NT2/D1 (cell line): ENCODE results near the gene BTRC.
A peak's percentile ranks its signal among the peaks of the same experiment; 100 is the strongest.

Experiments
- DNase-seq: peaks from one replicate; pipeline ENCODE4 v3.0.0-alpha.2; 2011; ENCODE audit warnings: low read depth, low spot score
- H3K27me3 ChIP-seq: 2 replicates; pipeline ENCODE4 v1.6.0; 2011; ENCODE audit warnings: mild to moderate bottlenecking; ENCODE audit not compliant: insufficient read length, insufficient read depth
- H3K36me3 ChIP-seq: 2 replicates; pipeline ENCODE4 v1.6.1; 2011; ENCODE audit warnings: mild to moderate bottlenecking, low read length, mixed read lengths; ENCODE audit not compliant: insufficient read depth, insufficient read length
- H3K4me1 ChIP-seq: 2 replicates; pipeline ENCODE4 v1.5.1; 2011; ENCODE audit not compliant: insufficient read depth, insufficient read length
- H3K4me3 ChIP-seq: 2 replicates; pipeline ENCODE4 v1.5.1; 2011; ENCODE audit warnings: low read depth; ENCODE audit not compliant: insufficient read length
- H3K9ac ChIP-seq: 2 replicates; pipeline ENCODE4 v1.6.0; 2011; ENCODE audit warnings: low read depth; ENCODE audit not compliant: insufficient read length
- H3K9me3 ChIP-seq: 2 replicates; pipeline ENCODE4 v1.5.1; 2011; ENCODE audit warnings: mild to moderate bottlenecking, low read length; ENCODE audit not compliant: insufficient read depth
- SUZ12 ChIP-seq: IDR thresholded peaks from 2 replicates; pipeline ENCODE4 v1.6.1; 2011; ENCODE audit not compliant: insufficient read length, insufficient read depth; ENCODE audit errors: extremely low read depth
- YY1 ChIP-seq: IDR thresholded peaks from 2 replicates; pipeline ENCODE4 v1.6.1; 2011; ENCODE audit not compliant: insufficient read length, insufficient read depth
- ZNF274 ChIP-seq: IDR thresholded peaks from 2 replicates; pipeline ENCODE4 v1.6.1; 2011; ENCODE audit warnings: mild to moderate bottlenecking, low read depth, low read length

The BTRC gene

DNA sequence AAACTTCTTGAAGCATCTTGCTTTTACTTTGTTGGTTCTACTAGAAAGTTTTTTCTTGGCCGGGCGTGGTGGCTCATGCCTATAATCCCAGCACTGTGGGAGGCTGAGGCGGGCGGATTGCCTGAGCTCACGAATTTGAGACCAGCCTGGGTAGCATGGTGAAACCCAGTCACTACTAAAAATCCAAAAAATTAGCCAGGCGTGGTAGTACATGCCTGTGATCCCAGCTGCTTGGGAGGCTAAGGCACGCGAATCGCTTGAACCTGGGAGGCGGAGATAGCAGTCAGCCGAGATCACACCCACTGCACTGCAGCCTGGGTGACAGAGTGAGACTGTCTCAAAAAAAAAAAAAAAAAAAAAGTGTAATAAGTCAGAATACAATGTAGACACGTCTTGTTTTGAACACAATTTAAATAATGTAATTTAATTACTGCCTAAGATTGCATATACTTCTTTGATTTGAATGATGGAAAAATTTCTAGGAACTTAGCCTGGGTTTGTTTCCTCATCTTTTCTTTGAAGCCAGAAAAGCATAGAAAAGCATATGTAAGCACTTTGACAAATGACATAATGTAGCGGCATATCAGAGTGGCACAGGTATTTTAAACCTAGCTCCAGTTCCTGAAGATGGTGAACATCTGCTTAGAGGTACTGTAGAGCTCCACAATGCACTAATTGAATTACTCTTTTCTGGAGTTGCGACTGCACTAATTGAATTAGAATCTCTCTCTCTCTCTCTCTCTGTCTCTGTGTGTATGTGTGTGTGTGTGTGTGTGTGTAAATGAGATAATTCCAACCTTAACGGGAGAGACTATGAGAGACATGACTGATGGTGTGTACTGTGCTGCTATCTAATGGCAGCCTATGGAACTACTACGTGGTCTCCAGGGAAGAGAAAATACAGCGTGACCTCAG lies 87.8 kb downstream of the BTRC start:
- TF ChIP-seq SUZ12, result no peak
- TF ChIP-seq YY1, result no peak
- no peak for TF ChIP-seq ZNF274
- H3K4me3 ChIP-seq, result no peak overlapping the region
- no peaks in the 10 kb centered on the region for H3K36me3 ChIP-seq
- H3K27me3 ChIP-seq, result no peaks in the 10 kb centered on the region
- peak; percentile 47 for DNase-seq
- H3K9me3 ChIP-seq, result no peaks in the 10 kb centered on the region
- H3K9ac ChIP-seq, result no peak overlapping the region
- H3K4me1 ChIP-seq, result no peaks in the 10 kb centered on the region

GRCh38 chr10:101442456-101442800 lies 88.5 kb downstream of the BTRC start:
- Histone ChIP-seq H3K4me1 (no peaks in the 10 kb centered on the region), H3K9me3 (no peaks in the 10 kb centered on the region), H3K4me3 (no peak overlapping the region), H3K36me3 (no peaks in the 10 kb centered on the region), H3K27me3 (no peaks in the 10 kb centered on the region), H3K9ac (no peak overlapping the region)
- TF ChIP-seq YY1 (no peak), ZNF274 (no peak), SUZ12 (no peak)
- no peak for DNase-seq

GRCh38 chr10:101444058-101444898 lies 90.3 kb downstream of the BTRC start:
- DNase-seq, result no peak
- H3K9ac ChIP-seq, result no peak overlapping the region
- no peak for TF ChIP-seq YY1
- TF ChIP-seq SUZ12, result no peak
- TF ChIP-seq ZNF274, result no peak

DNA sequence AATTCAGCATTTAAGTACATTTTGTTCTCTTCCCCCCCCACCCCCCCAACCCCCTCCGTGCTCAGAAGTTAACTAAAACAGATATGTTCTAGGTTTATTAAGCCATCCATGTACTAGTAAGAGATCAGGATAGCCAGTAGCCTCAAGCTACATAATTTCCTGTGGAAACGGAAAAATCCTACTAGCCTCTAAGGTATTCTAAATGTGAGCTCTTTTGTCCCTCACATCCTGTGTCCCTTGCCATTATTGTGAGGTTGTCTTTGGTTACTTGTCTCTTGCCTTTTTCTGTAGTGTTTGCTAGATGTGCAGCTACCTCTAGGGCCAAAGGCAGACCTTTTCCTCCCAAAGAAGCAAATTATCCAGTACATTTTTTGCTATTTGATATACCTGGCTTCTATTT lies 92.1 kb downstream of the BTRC start:
- no peaks in the 10 kb centered on the region for H3K9me3 ChIP-seq
- no peaks in the 10 kb centered on the region for H3K27me3 ChIP-seq
- H3K4me3 ChIP-seq, result no peak overlapping the region
- no peak for DNase-seq
- TF ChIP-seq ZNF274 (no peak), SUZ12 (no peak), YY1 (no peak)
- no peak overlapping the region for H3K9ac ChIP-seq
- H3K4me1 ChIP-seq, result no peaks in the 10 kb centered on the region
- H3K36me3 ChIP-seq, result no peaks in the 10 kb centered on the region

More at GRCh38 chr10:101444058-101444898, 90.3 kb downstream of the BTRC start:
- H3K4me3 ChIP-seq, result no peak overlapping the region
- H3K9me3 ChIP-seq, result no peaks in the 10 kb centered on the region
- H3K4me1 ChIP-seq, result no peaks in the 10 kb centered on the region
- H3K36me3 ChIP-seq, result no peaks in the 10 kb centered on the region
- H3K27me3 ChIP-seq, result no peaks in the 10 kb centered on the region

DNA sequence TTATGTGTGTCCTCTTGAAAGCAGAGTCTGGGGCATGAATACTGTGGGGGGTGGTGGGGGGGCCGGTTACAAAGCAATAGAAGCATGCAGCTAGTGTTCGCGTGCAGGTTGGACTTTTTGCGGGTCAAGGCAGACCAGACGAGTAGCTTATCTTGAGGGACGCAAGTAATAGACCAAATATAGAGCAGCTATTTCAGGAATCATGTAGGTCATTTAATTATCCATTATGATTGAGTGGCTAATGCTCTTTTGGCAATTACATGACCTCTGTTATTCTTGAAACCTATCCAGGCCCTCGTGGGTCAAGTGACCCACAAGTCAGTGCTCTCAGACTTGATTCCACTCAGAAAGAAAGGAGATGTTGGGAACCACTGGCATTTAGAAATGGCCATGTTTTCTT lies 93.0 kb downstream of the BTRC start:
- no peaks in the 10 kb centered on the region for H3K9me3 ChIP-seq

GRCh38 chr10:101447477-101447876 lies 93.5 kb downstream of the BTRC start:
- DNase-seq, result no peak
- Histone ChIP-seq H3K9ac (no peak overlapping the region), H3K27me3 (no peaks in the 10 kb centered on the region), H3K36me3 (no peaks in the 10 kb centered on the region), H3K4me1 (no peaks in the 10 kb centered on the region), H3K4me3 (no peak overlapping the region), H3K9me3 (no peaks in the 10 kb centered on the region)
- no peak for TF ChIP-seq YY1
- no peak for TF ChIP-seq SUZ12
- TF ChIP-seq ZNF274, result no peak

More for the DNA sequence above, 93.0 kb downstream of the BTRC start:
- no peak for DNase-seq
- TF ChIP-seq SUZ12, result no peak
- no peak for TF ChIP-seq YY1
- no peak for TF ChIP-seq ZNF274
- Histone ChIP-seq H3K4me1 (no peaks in the 10 kb centered on the region), H3K36me3 (no peaks in the 10 kb centered on the region), H3K4me3 (no peak overlapping the region), H3K9ac (no peak overlapping the region), H3K27me3 (no peaks in the 10 kb centered on the region)

GRCh38 chr10:101450277-101451080 lies 96.5 kb downstream of the BTRC start:
- Histone ChIP-seq H3K9me3 (no peaks in the 10 kb centered on the region), H3K4me1 (no peaks in the 10 kb centered on the region), H3K4me3 (no peak overlapping the region), H3K36me3 (no peaks in the 10 kb centered on the region), H3K27me3 (no peaks in the 10 kb centered on the region), H3K9ac (no peak overlapping the region)
- no peak for TF ChIP-seq SUZ12
- DNase-seq, result no peak
